A549 (cell line): ENCODE data around the gene UQCC2.

Source experiments
- CEBPB ChIP-seq, 2 experiments: fragments of >200 bp in 1 of 2; sonication (Bioruptor Twin) in 1 of 2; formaldehyde crosslinking in 1 of 2; IDR thresholded peaks; 2 replicates each; pipeline ENCODE4 v1.6.1; 2012 to 2016
- CTCF ChIP-seq: fragments of >200 bp; sonication (Bioruptor Twin); formaldehyde crosslinking; IDR thresholded peaks from 3 replicates; pipeline ENCODE4 v1.5.1; 2016
- JUN ChIP-seq, 2 experiments: fragments of >200 bp; sonication (Bioruptor Twin); formaldehyde crosslinking; IDR thresholded peaks; 2 replicates in 1 of 2; 3 replicates in 1 of 2; pipeline ENCODE4 v1.6.1; 2016 to 2017
- KDM5A ChIP-seq: fragments of 200-600 bp; sonication (generic); IDR thresholded peaks from 2 replicates; pipeline ENCODE4 v1.6.1; 2016; ENCODE audit warnings: antibody characterized with exemption, mild to moderate bottlenecking
- MAX ChIP-seq: IDR thresholded peaks from 2 replicates; pipeline ENCODE4 v1.6.1; 2012
- MYC ChIP-seq: IDR thresholded peaks from 2 replicates; pipeline ENCODE4 v1.6.1; 2012; ENCODE audit warnings: mild to moderate bottlenecking, inconsistent platforms, low read length, improper control_type of control experiment, borderline replicate concordance
- POLR2A ChIP-seq: IDR thresholded peaks from 2 replicates; pipeline ENCODE4 v1.6.1; 2012; ENCODE audit warnings: mild to moderate bottlenecking, low read length
- RFX5 ChIP-seq: fragments of 450-650 bp; IDR thresholded peaks from 2 replicates; pipeline ENCODE4 v1.7.1; 2014; ENCODE audit warnings: antibody characterized with exemption, mild to moderate bottlenecking, moderate library complexity
- SMC3 ChIP-seq: fragments of >200 bp; sonication (Bioruptor Twin); formaldehyde crosslinking; IDR thresholded peaks from 3 replicates; pipeline ENCODE4 v1.6.1; 2018; ENCODE audit warnings: inconsistent platforms
- SREBF2 ChIP-seq: fragments of 450-650 bp; IDR thresholded peaks from 2 replicates; pipeline ENCODE4 v1.6.1; 2014; ENCODE audit warnings: mild to moderate bottlenecking, moderate library complexity
- USF2 ChIP-seq: fragments of 450-650 bp; IDR thresholded peaks from 2 replicates; pipeline ENCODE4 v1.6.1; 2014; ENCODE audit warnings: antibody characterized with exemption
- ZNF302 ChIP-seq: fragments of 250-450 bp; sonication (Bioruptor Pico); IDR thresholded peaks from 2 replicates; pipeline ENCODE4 v1.9.0; 2021; ENCODE audit warnings: inconsistent platforms, mild to moderate bottlenecking, moderate library complexity
- TF ChIP-seq, protein P1 (sequence below): fragments of 200-600 bp; sonication (generic); IDR thresholded peaks from 2 replicates; pipeline ENCODE4 v1.6.1; 2016; ENCODE audit warnings: antibody characterized with exemption, mild to moderate bottlenecking, moderate library complexity

GRCh38 chr6:33686225-33686924 lies 25.1 kb downstream of the UQCC2 start:
- TF ChIP-seq USF2 (no peak), RFX5 (no peak), CTCF (no peak), JUN (IDR thresholded peaks at IDR 0.05) (no peak), SREBF2 (no peak), MAX (no peak), POLR2A (no peak), SMC3 (no peak), KDM5A (no peak), MYC (no peak), CEBPB (IDR thresholded peaks at IDR 0.05) (no peak), ZNF302 (CRISPR knock-in tag) (no peak)
- TF ChIP-seq, protein P1, sequence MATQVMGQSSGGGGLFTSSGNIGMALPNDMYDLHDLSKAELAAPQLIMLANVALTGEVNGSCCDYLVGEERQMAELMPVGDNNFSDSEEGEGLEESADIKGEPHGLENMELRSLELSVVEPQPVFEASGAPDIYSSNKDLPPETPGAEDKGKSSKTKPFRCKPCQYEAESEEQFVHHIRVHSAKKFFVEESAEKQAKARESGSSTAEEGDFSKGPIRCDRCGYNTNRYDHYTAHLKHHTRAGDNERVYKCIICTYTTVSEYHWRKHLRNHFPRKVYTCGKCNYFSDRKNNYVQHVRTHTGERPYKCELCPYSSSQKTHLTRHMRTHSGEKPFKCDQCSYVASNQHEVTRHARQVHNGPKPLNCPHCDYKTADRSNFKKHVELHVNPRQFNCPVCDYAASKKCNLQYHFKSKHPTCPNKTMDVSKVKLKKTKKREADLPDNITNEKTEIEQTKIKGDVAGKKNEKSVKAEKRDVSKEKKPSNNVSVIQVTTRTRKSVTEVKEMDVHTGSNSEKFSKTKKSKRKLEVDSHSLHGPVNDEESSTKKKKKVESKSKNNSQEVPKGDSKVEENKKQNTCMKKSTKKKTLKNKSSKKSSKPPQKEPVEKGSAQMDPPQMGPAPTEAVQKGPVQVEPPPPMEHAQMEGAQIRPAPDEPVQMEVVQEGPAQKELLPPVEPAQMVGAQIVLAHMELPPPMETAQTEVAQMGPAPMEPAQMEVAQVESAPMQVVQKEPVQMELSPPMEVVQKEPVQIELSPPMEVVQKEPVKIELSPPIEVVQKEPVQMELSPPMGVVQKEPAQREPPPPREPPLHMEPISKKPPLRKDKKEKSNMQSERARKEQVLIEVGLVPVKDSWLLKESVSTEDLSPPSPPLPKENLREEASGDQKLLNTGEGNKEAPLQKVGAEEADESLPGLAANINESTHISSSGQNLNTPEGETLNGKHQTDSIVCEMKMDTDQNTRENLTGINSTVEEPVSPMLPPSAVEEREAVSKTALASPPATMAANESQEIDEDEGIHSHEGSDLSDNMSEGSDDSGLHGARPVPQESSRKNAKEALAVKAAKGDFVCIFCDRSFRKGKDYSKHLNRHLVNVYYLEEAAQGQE, result no peak
